T-helper 1 cell treated with Interleukin-12 subunit alpha and Interleukin-12 subunit beta and Interleukin-4 antibody, amounts not matched to agents 30 μg/mL and 1 μg/mL, for 36 hours (primary cell): ENCODE measurements around the gene RHOD.

Experiments used
- H3K27ac Mint-ChIP-seq: one replicate; pipeline ENCODE4 v1.8.0; 2021; ENCODE audit warnings: mild to moderate bottlenecking, mixed read lengths
- H3K27me3 Mint-ChIP-seq: one replicate; pipeline ENCODE4 v1.8.0; 2021; ENCODE audit warnings: low read depth, mixed read lengths
- H3K36me3 Mint-ChIP-seq: one replicate; pipeline ENCODE4 v1.8.0; 2021; ENCODE audit warnings: low read depth, mixed read lengths
- H3K4me1 Mint-ChIP-seq: one replicate; pipeline ENCODE4 v1.8.0; 2021; ENCODE audit warnings: low read depth, mixed read lengths
- H3K4me3 Mint-ChIP-seq: one replicate; pipeline ENCODE4 v1.8.0; 2021; ENCODE audit warnings: mild to moderate bottlenecking, moderate library complexity, mixed read lengths
- H3K9me3 Mint-ChIP-seq: one replicate; pipeline ENCODE4 v1.8.0; 2021; ENCODE audit warnings: mixed read lengths

RHOD gene

DNA sequence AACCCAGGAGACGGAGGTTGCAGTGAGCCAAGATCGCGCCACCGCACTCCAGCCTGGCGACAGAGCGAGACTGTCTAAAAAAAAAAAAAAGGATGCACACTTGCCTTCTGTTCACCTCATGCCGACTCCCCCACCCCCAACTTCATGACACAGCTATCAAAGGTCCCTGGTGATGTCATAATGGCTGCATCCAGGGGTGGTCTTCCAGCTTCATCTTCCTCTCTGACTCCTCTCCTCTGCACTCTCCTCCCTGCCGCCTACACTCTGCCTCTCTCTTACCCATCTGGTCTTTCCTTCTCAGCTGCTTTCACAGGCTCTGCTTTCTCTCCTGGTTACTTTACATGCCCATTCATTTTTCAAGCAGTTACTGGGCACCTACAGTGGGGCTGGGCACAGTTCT lies 46.0 kb downstream of the RHOD start:
- Mint-ChIP-seq H3K4me1 (peaks cover 24% of the 10 kb centered on the region), H3K27me3 (no peaks in the 10 kb centered on the region), H3K27ac (peak overlapping the region; percentile 2), H3K36me3 (no peaks in the 10 kb centered on the region), H3K9me3 (no peaks in the 10 kb centered on the region), H3K4me3 (no peak overlapping the region)

DNA sequence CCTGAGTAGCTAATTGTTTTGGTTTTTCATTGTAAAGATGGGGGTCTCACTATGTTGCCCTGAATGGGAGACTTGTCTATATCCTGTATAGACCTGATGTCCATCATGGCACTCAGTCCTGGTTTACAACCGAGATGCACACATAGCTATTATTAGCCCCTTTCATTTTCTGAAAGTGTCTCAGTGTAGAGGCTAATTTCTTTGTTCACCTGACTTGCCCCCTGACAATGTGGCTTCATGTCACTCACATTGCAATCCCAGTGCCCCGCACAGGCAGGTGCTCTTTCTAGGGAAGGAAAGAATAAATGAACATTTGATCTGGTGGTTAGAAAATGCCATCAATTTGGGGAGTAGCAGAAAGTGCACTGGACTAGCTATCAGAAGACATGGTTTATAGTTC lies 49.3 kb downstream of the RHOD start:
- Mint-ChIP-seq H3K4me1 (peaks cover 11% of the 10 kb centered on the region), H3K4me3 (no peak overlapping the region), H3K27ac (no peak overlapping the region), H3K9me3 (no peaks in the 10 kb centered on the region), H3K36me3 (no peaks in the 10 kb centered on the region), H3K27me3 (peaks cover under 1% of the 10 kb centered on the region)

DNA sequence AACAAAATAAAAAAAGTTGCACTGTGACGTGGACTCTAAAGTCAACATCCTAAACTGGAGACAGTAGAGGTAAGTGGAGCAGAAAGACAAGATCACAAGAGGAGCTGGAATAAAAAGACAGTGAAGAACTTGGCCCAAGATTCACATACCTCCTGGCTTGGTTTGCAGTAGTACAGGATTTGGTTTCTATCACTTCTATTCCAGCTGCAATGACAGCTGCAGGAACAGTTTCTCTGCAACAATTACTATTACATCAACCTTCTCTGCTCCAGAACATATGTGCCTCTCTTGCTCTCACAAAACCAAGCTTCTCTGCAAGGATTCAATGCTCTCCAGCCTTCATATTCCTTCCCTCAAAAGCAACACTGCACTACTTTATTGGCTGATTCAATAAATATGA lies 54.6 kb downstream of the RHOD start:
- Mint-ChIP-seq H3K4me3 (no peak overlapping the region), H3K27ac (no peak overlapping the region), H3K9me3 (no peaks in the 10 kb centered on the region), H3K36me3 (no peaks in the 10 kb centered on the region), H3K4me1 (peaks cover 8% of the 10 kb centered on the region), H3K27me3 (peaks cover 12% of the 10 kb centered on the region)

DNA sequence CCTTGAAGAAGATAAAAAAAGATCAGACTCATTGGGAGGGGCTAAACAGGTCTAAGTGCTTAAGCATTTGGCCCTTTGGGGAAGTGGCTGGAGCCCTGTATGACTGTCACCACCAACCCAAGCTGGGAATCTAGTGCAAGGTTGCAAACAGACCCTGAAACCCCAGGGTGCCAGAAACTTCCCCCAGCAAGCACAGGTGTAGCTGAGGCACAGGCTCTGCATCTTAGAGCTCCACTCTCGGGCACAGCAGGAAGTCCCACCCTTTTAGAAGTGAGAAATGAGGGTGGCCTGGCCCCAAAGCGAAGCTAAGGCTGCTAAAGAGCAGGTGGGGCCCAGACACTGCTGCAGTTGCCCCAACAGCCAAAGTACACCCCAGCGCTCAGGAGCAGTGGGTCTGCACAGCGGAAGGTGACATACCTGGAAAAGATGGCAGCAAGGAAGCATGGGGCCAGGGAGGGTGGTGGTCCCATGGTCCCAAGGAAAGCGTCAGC lies 56.6 kb downstream of the RHOD start:
- Mint-ChIP-seq H3K4me3 (no peak overlapping the region), H3K4me1 (peaks cover 10% of the 10 kb centered on the region), H3K9me3 (no peaks in the 10 kb centered on the region), H3K27ac (no peak overlapping the region), H3K36me3 (no peaks in the 10 kb centered on the region), H3K27me3 (peaks cover 16% of the 10 kb centered on the region)

DNA sequence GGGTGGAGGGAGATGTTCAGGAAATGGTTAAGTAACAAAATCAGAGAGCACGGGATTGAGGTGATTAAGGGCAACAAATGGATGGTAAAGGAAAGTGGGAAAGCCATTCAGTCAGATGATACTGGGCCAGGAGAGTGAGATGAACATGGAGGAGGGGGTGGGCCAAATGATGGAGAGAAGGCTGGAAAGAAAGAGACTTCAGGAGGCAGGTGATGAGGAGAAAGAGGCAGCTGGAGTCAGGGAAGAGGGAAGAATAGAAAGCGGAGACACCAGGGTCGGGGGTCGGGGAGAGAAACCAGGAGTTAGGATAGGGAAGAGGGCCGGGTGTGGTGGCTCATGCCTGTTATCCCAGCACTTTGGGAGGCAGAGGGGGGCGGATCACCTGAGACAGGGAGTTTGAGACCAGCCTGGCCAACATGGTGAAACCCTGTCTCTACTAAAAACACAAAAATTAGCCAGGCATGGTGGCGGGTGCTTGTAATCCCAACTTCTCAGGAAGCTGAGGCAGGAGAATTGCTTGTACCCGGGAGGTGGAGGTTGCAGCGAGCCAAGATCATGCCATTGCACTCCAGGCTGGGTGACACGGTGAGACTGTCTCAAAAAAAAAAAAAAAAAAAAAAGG lies 57.7 kb downstream of the RHOD start:
- H3K27ac Mint-ChIP-seq: no peak overlapping the region
- H3K4me1 Mint-ChIP-seq: peaks cover 10% of the 10 kb centered on the region
- no peak overlapping the region for H3K4me3 Mint-ChIP-seq
- H3K9me3 Mint-ChIP-seq: no peaks in the 10 kb centered on the region
- H3K36me3 Mint-ChIP-seq: no peaks in the 10 kb centered on the region
- H3K27me3 Mint-ChIP-seq: peaks cover 16% of the 10 kb centered on the region

DNA sequence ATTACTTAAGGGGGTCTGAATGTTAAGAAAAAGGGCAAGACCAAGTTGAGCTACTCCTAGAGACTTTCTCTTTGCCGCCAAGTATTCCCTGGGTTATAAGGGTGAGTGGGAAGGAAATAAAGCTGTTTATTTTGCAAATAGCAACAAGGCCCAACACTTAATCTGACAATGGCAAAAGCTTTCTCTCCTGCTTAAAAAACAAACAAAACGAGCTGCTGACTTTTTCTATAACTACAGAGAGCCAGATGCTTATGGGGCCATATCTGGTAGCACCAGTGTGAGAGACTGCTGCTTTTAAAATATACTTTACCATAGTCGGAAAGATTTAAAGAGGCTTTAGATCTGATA lies 60.1 kb downstream of the RHOD start:
- H3K4me1 Mint-ChIP-seq: peaks cover 18% of the 10 kb centered on the region
- H3K27ac Mint-ChIP-seq: no peak overlapping the region
- peaks cover 8% of the 10 kb centered on the region for H3K27me3 Mint-ChIP-seq
- no peak overlapping the region for H3K4me3 Mint-ChIP-seq
- H3K9me3 Mint-ChIP-seq: no peaks in the 10 kb centered on the region
- peaks cover 13% of the 10 kb centered on the region for H3K36me3 Mint-ChIP-seq

DNA sequence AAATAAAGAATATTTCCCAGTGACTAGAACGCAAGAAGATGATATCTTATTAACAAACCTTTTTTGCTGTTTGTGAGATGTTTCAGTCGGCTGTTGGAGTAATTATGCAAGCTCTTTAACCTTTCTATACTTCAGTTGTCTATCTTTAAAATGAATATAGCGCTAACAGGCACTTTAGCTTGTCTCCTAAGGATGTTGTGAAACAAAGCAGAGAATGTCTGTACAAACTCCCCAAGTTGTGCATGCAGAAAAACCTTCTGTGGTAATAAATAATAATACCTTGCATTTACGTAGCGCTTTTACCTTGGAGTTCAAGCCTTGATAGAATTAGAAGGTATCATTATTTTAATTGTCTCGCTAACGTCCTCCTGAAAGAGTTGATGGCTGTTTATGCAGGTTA lies 60.5 kb downstream of the RHOD start:
- Mint-ChIP-seq H3K4me1 (peaks cover 21% of the 10 kb centered on the region), H3K27me3 (peaks cover 7% of the 10 kb centered on the region), H3K4me3 (peak overlapping the region; percentile 71), H3K27ac (no peak overlapping the region), H3K9me3 (no peaks in the 10 kb centered on the region), H3K36me3 (peaks cover 13% of the 10 kb centered on the region)

DNA sequence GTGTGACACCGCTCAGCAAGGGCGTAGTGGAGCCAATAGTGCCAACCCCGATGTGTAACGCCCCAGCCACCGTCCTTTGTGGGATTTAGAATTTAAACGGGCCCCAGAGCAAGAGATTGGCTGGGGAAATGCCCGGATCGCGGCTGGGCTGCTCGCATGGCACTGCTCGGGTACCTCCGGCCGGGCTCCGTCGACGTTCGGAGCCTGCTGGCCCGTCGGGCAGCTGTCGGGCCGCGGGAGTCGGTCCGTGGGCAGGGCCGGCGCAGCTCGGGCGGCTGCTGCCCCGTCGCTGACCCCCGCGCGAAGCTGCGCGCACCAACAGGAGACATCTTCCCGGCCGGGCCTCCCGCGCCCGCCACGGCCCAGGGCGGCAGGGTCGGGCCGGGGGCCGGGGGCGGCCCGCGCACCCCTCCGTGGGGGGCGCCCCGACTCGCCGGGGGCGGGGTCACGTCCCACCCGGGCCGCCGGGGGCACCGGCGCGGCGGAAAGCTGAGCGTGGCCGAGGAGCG lies 61.1 kb downstream of the RHOD start:
- H3K4me3 Mint-ChIP-seq: peak overlapping the region; percentile 71
- H3K36me3 Mint-ChIP-seq: peaks cover 13% of the 10 kb centered on the region
- peaks cover 7% of the 10 kb centered on the region for H3K27me3 Mint-ChIP-seq
- no peaks in the 10 kb centered on the region for H3K9me3 Mint-ChIP-seq
- H3K4me1 Mint-ChIP-seq: peaks cover 21% of the 10 kb centered on the region
- H3K27ac Mint-ChIP-seq: peak overlapping the region; percentile 69

DNA sequence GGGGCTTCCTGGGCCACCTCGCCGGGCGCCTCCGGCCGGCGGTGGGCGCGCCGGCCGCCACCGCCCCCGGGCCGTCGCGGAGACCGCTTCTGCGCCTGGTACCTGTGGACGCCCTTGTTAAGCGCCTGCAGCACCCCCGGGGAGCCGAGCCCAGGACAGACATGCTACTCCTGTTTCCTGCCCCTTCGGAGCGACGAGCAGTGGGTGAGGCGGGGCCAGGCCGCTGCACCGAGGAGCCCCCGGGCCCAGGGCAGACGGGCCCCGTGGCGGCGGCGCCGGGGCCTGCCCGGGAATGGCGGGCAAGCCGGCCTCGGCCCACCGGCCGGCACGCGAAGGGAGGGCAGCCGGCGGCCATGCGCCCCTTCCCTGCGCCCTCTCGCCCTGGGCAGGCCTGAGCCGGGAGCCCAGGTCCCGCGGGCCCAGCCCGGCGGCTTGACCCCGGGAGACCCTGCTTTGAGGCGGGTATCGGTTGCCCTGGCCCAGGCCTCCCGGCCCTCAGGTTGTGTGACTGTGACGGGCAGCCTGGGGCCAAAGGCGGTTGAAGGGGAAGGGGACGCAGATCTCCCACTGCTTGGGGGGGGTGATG lies 61.6 kb downstream of the RHOD start:
- H3K27ac Mint-ChIP-seq: no peak overlapping the region
- peak overlapping the region; percentile 74 for H3K4me3 Mint-ChIP-seq
- peaks cover 6% of the 10 kb centered on the region for H3K27me3 Mint-ChIP-seq
- peaks cover 14% of the 10 kb centered on the region for H3K36me3 Mint-ChIP-seq
- H3K4me1 Mint-ChIP-seq: peaks cover 20% of the 10 kb centered on the region
- no peaks in the 10 kb centered on the region for H3K9me3 Mint-ChIP-seq

DNA sequence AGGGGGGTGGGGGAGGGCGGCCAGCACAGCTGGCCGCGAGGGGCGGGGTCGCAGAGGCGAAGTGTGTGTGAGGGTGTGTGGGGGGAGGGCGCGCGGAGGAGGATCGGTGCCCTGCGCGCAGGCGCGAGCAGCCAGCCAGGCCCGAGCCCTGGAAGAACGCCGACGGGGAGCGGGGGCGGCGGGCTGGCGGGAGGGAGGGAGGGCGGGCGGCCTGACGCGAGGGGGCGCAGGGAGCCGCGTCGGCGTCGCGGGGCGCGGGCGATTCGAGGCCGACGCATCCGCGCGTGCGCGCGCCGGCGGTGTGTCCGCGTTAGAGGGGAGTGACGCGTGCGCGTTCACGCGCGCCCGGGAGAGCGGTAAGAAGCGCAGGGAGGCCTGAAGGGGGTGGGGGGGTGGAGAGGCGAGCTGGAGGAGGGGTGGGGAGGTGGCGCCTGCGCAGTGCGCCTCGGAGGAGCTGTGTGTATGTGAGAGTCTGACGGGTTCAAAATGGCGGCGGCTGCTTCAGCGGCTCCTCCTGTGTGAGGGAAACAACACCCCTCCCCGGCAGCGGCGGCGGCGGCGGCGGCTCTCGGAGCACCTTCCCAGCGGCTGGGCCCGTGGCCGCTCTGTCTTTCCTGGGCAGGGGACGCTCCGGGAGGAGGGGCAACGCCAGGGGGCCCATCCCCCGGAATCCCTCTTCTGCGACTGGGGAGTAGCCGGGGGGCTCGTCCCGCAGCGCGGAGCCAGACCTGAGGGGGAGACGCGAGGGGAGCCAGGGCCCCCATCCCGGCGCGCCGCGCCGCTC lies 62.3 kb downstream of the RHOD start, which contains the start of gene KDM2A:
Gene KDM2A (plus strand): TSS at position 463 of the 784 bp plus-strand sequence. CDS start 2,054 bp downstream, outside the sequence.
- Mint-ChIP-seq H3K9me3 (no peaks in the 10 kb centered on the region), H3K36me3 (peaks cover 16% of the 10 kb centered on the region), H3K27me3 (peaks cover 4% of the 10 kb centered on the region), H3K4me1 (peaks cover 20% of the 10 kb centered on the region), H3K27ac (peak within 1 kb of the TSS; percentile 95), H3K4me3 (peak within 1 kb of the TSS; percentile 98)

DNA sequence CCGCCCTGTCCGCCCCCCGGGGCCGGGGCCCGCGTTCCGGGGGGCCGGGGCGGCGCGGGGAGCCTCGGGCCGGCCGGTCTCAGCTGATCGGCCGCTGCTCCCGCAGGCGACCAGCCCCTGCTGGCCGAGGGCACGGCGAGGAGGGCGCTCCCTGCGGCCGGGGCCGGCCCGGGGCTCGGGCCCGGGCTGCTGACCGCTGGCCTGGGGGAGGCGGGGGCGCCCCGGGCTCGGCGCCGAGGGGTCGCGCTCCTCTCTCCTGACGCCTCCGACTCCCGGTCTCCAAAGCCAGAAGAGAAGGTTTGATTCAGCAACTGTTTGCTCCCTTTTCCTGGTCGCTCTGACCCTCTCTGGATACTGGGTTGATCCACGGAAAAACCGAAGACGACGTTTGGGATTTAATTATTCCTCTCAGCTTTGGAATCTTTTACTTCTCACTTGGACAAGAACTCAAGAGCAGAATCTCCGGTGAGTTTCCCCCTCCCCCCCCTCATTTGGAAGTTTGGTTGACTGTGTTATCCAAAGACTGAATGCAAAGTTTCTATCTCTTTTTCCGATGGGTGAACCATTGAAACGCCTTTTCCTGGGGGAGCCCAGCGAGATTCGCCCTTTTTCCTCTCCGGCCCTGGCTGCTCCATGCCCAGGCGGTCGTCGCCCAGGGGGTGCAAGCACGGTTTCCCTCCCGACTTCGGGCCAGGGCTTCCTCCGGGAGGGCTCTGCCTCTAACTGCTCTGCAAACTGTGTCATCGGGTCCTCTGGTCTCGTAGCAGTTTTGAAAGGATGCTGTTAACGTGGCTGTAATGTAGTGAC lies 63.1 kb downstream of the RHOD start:
- Mint-ChIP-seq H3K4me1 (peaks cover 20% of the 10 kb centered on the region), H3K9me3 (no peaks in the 10 kb centered on the region), H3K4me3 (peak overlapping the region; percentile 98), H3K27ac (peak overlapping the region; percentile 95), H3K36me3 (peaks cover 16% of the 10 kb centered on the region), H3K27me3 (peaks cover 4% of the 10 kb centered on the region)

DNA sequence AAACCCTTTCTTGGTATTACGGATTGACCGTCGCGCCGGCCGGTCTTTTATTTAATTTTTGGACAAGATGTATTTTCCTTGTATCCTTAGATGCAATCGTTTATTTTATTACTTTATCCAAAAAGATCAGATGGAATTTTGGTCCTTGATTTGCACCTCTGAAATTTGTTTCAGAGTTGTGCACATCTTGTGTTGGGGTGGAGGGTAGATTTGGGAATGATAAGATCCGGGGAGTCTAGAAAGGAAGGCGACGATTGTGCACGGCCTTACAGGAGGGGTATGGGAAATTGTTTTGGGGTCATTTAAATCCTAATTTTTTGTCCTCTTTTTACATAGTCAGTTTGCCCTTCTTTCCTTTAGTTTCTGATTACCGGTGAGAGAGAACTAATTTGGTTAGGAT lies 63.8 kb downstream of the RHOD start:
- Mint-ChIP-seq H3K27ac (peak overlapping the region; percentile 95), H3K9me3 (no peaks in the 10 kb centered on the region)

DNA sequence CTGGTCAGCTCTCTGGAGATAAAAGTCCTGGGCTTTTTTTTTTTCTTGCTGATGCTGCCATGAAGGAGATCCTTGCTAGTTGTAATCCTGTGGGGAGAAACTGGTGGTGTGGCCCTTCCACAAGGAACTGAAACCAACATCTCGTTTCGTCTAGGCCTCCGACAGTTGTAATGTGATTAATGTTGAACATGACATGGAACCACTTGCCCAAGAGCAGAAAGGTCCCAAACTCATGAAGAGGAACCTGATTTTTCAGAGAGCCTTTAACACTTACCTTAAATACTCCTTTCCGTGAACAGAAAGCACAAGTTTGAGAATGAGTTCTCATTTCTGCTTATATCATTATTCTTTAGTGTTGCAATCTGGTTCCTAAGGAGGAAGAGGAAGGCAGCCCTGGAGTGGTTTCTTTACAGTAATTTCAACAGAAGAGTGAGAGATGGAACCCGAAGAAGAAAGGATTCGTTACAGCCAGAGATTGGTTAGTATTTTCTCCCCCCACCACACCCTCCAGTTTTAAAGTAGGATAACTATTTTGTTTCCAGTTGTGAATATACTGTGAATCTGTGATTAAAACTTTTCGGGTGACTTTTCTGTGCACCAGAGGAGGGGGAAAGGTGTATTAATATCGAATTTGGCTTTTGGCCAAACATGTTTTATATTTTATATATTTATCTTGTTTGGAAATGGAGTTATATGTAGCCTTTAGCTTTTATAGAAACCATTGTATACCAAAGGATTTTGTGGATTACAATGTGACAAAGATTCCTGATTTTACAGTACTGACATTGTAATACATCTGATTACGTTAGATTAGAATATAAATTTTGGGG lies 64.4 kb downstream of the RHOD start:
- H3K27ac Mint-ChIP-seq: peak overlapping the region; percentile 95
- no peaks in the 10 kb centered on the region for H3K9me3 Mint-ChIP-seq
- peaks cover 17% of the 10 kb centered on the region for H3K4me1 Mint-ChIP-seq
- peaks cover 4% of the 10 kb centered on the region for H3K27me3 Mint-ChIP-seq
- peaks cover 18% of the 10 kb centered on the region for H3K36me3 Mint-ChIP-seq
- peak overlapping the region; percentile 98 for H3K4me3 Mint-ChIP-seq

More for the DNA sequence above, 63.8 kb downstream of the RHOD start:
- H3K27me3 Mint-ChIP-seq: peaks cover 4% of the 10 kb centered on the region
- H3K36me3 Mint-ChIP-seq: peaks cover 18% of the 10 kb centered on the region
- H3K4me1 Mint-ChIP-seq: peaks cover 20% of the 10 kb centered on the region
- H3K4me3 Mint-ChIP-seq: peak overlapping the region; percentile 98
